ENCODE data around the gene MT1B. TPM values are rescaled to one million over a fixed set of nuclear protein-coding genes. Genes with fewer than 3 reads are reported as not detected.

The MT1B gene
- total RNA-seq, 1 donor from 2014 or later = not detected

DNA sequence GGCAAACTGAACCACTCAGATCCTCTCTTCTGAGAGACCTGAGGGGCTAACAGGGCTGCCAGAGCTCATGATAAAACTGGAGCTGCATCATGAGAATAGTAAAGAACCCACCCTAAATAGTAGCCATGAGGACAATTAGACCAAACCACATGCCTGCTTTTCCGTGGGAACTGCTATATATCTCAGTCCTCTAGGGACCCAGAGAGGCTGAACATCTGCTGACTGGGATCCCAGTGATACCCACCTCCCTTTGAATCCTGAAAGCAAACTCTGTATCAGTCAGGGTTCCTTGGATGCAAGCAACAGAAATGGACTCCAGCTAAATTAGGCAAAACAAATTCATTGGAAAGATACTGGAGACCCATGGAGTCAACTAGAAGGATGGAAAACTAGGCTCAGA is 37.1 kb downstream of the MT1B start:
- H3K9me3 ChIP-seq (ENCODE audit: insufficient read depth, low read depth, low read length) = peaks cover 3% of the 10 kb centered on the region
- no peaks in the 10 kb centered on the region for H3K36me3 ChIP-seq (ENCODE audit: insufficient read depth, low read length)
- no peak overlapping the region for H3K4me2 ChIP-seq (ENCODE audit: low read length)
- no peaks in the 10 kb centered on the region for H4K20me1 ChIP-seq (ENCODE audit: insufficient read depth, low read length)
- Mint-ChIP-seq H3K36me3 (ENCODE audit: low read depth, unreplicated experiment) (peaks cover 6% of the 10 kb centered on the region), H3K9me3 (ENCODE audit: unreplicated experiment) (peaks cover 21% of the 10 kb centered on the region), H3K27me3 (ENCODE audit: low read depth, unreplicated experiment) (peaks cover 22% of the 10 kb centered on the region), H3K4me3 (ENCODE audit: unreplicated experiment) (no peak overlapping the region), H3K4me1 (ENCODE audit: low read depth, unreplicated experiment) (peaks cover 1% of the 10 kb centered on the region), H3K27ac (ENCODE audit: unreplicated experiment) (no peak overlapping the region)
- TF ChIP-seq, protein P1, sequence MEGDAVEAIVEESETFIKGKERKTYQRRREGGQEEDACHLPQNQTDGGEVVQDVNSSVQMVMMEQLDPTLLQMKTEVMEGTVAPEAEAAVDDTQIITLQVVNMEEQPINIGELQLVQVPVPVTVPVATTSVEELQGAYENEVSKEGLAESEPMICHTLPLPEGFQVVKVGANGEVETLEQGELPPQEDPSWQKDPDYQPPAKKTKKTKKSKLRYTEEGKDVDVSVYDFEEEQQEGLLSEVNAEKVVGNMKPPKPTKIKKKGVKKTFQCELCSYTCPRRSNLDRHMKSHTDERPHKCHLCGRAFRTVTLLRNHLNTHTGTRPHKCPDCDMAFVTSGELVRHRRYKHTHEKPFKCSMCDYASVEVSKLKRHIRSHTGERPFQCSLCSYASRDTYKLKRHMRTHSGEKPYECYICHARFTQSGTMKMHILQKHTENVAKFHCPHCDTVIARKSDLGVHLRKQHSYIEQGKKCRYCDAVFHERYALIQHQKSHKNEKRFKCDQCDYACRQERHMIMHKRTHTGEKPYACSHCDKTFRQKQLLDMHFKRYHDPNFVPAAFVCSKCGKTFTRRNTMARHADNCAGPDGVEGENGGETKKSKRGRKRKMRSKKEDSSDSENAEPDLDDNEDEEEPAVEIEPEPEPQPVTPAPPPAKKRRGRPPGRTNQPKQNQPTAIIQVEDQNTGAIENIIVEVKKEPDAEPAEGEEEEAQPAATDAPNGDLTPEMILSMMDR (IDR thresholded peaks at IDR 0.05; ENCODE audit: insufficient read depth, low read depth, low read length) = no peak
- no peak overlapping the region for H3K9ac ChIP-seq (ENCODE audit: low read length)
- H3K4me1 ChIP-seq (ENCODE audit: insufficient read depth, low read length) = no peaks in the 10 kb centered on the region
- DNase-seq (ENCODE audit: low read depth) (no peak), FAIRE-seq (no peak)
- no peak overlapping the region for H2AFZ ChIP-seq (ENCODE audit: low read depth, low read length)
- no peaks in the 10 kb centered on the region for H3K27me3 ChIP-seq (ENCODE audit: insufficient read depth, low read length)
- H3K79me2 ChIP-seq (ENCODE audit: insufficient read depth, low read length) = no peaks in the 10 kb centered on the region
- no peak overlapping the region for H3K27ac ChIP-seq (ENCODE audit: low read depth, low read length)
- H3K4me3 ChIP-seq (ENCODE audit: insufficient read depth, low read depth, low read length) = no peak overlapping the region

DNA sequence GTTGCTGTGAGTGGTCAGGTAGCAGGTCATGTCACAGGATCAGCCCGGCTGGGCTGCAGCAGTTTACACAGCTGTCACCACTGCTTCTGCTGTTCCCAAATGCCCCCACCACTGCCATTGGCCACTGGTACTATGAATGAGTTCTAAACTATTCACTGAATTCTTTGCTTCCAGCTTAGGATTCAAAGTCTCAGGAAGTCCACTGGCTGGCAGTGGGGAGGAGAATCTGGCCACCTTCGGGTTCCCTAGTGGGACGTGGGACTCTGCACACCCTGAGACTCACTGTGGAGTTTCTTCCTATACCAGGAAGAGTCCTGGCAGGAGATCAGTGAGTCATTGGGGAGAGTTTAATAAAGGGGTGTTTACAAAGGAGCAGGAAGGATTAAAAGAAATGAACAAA is 37.5 kb downstream of the MT1B start:
- peaks cover 3% of the 10 kb centered on the region for H3K9me3 ChIP-seq (ENCODE audit: insufficient read depth, low read depth, low read length)
- no peak overlapping the region for H3K27ac ChIP-seq (ENCODE audit: low read depth, low read length)
- H3K4me3 ChIP-seq (ENCODE audit: insufficient read depth, low read depth, low read length) = no peak overlapping the region
- H3K27me3 ChIP-seq (ENCODE audit: insufficient read depth, low read length) = no peaks in the 10 kb centered on the region
- Mint-ChIP-seq H3K27me3 (ENCODE audit: low read depth, unreplicated experiment) (peaks cover 19% of the 10 kb centered on the region), H3K4me3 (ENCODE audit: unreplicated experiment) (no peak overlapping the region), H3K4me1 (ENCODE audit: low read depth, unreplicated experiment) (peaks cover 1% of the 10 kb centered on the region), H3K27ac (ENCODE audit: unreplicated experiment) (no peak overlapping the region), H3K36me3 (ENCODE audit: low read depth, unreplicated experiment) (peaks cover 6% of the 10 kb centered on the region), H3K9me3 (ENCODE audit: unreplicated experiment) (peaks cover 21% of the 10 kb centered on the region)
- FAIRE-seq = no peak
- no peak overlapping the region for H3K4me2 ChIP-seq (ENCODE audit: low read length)
- no peaks in the 10 kb centered on the region for H3K79me2 ChIP-seq (ENCODE audit: insufficient read depth, low read length)
- no peaks in the 10 kb centered on the region for H3K4me1 ChIP-seq (ENCODE audit: insufficient read depth, low read length)
- H4K20me1 ChIP-seq (ENCODE audit: insufficient read depth, low read length) = no peaks in the 10 kb centered on the region
- H3K9ac ChIP-seq (ENCODE audit: low read length) = no peak overlapping the region
- no peak for TF ChIP-seq EZH2 (IDR thresholded peaks at IDR 0.05; ENCODE audit: insufficient read depth, low read length)
- TF ChIP-seq, protein P1 (IDR thresholded peaks at IDR 0.05; ENCODE audit: insufficient read depth, low read depth, low read length) = no peak
- DNase-seq (ENCODE audit: low read depth) = no peak
- H3K36me3 ChIP-seq (ENCODE audit: insufficient read depth, low read length) = no peaks in the 10 kb centered on the region
- no peak overlapping the region for H2AFZ ChIP-seq (ENCODE audit: low read depth, low read length)

DNA sequence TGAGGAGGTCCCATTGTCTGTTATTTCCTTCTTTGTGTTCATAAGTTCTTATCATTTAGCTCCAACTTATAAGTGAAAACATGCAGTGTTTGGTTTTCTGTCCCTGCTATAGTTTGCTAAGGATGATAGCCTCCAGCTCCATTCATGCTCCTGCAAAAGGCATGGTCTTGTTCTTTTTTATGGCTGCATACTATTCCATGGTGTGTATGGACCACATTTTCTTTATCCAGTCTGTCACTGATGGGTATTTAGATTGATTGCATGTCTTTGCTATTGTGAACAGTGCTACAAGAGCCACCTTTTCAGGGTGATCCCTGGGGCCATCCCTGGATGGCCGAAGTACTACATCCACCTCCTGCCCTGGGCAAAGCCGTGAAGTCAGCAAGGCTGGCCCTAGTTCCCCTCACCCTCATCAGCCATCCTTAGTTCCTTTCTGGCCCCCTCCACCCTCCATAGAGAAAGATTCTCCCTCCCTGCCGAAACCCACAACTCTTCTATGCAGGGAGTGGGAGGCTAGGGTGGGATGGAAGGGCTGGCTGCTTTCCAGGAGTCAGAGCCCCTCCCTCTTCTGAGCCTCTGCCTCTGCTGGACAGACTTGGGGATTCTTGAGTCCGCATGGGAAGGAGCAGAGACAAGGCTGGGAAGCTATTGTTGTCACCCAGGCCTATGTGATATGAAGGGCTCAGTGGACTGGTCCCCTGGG is 38.9 kb downstream of the MT1B start:
- peaks cover 10% of the 10 kb centered on the region for H3K27me3 Mint-ChIP-seq (ENCODE audit: low read depth, unreplicated experiment)
- Histone ChIP-seq H3K9me3 (ENCODE audit: insufficient read depth, low read depth, low read length) (peaks cover 3% of the 10 kb centered on the region), H3K4me1 (ENCODE audit: insufficient read depth, low read length) (no peaks in the 10 kb centered on the region), H3K27ac (ENCODE audit: low read depth, low read length) (no peak overlapping the region), H3K36me3 (ENCODE audit: insufficient read depth, low read length) (no peaks in the 10 kb centered on the region), H3K4me3 (ENCODE audit: insufficient read depth, low read depth, low read length) (no peak overlapping the region), H3K27me3 (ENCODE audit: insufficient read depth, low read length) (no peaks in the 10 kb centered on the region), H2AFZ (ENCODE audit: low read depth, low read length) (no peak overlapping the region), H3K4me2 (ENCODE audit: low read length) (no peak overlapping the region), H3K79me2 (ENCODE audit: insufficient read depth, low read length) (no peaks in the 10 kb centered on the region), H3K9ac (ENCODE audit: low read length) (no peak overlapping the region), H4K20me1 (ENCODE audit: insufficient read depth, low read length) (no peaks in the 10 kb centered on the region)
- no peak overlapping the region for H3K27ac Mint-ChIP-seq (ENCODE audit: unreplicated experiment)
- no peak for DNase-seq (ENCODE audit: low read depth)
- peak overlapping the region; percentile 41 for H3K4me3 Mint-ChIP-seq (ENCODE audit: unreplicated experiment)
- peaks cover 1% of the 10 kb centered on the region for H3K4me1 Mint-ChIP-seq (ENCODE audit: low read depth, unreplicated experiment)
- peaks cover 21% of the 10 kb centered on the region for H3K9me3 Mint-ChIP-seq (ENCODE audit: unreplicated experiment)
- no peak for FAIRE-seq
- H3K36me3 Mint-ChIP-seq (ENCODE audit: low read depth, unreplicated experiment) = peaks cover 6% of the 10 kb centered on the region
- TF ChIP-seq EZH2 (IDR thresholded peaks at IDR 0.05; ENCODE audit: insufficient read depth, low read length) = no peak
- TF ChIP-seq, protein P1 (IDR thresholded peaks at IDR 0.05; ENCODE audit: insufficient read depth, low read depth, low read length) = no peak
